ENCODE measurements around the gene GAS1.

Gene GAS1

DNA sequence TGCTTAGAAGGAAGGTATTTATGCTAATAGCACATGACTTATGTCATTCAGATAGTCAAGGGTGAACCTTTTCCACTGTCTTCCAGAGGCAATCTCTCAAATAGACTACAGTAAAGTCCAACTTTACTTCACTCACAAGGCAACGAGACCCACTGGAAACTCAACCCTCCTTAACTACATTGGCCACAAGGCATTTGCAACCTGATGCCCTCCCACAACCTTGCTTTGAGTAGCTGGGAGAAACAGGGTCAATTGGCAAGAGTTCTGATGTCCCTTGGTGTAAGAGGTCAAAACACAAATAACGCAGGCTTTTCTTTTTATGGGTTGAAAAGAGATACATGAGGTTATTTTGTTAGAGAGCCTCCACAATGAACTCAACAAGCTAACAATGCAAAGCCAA, 6.1 kb downstream of the GAS1 start:
- Histone ChIP-seq H3K4me2 (ENCODE audit: low read depth, low read length, poor library complexity, severe bottlenecking) (no peak overlapping the region), H3K4me3 (ENCODE audit: low read length, poor library complexity, severe bottlenecking) (no peak overlapping the region), H3K9me3 (ENCODE audit: insufficient read depth, low read depth, low read length) (no peaks in the 10 kb centered on the region), H3K9ac (ENCODE audit: low read depth, low read length, poor library complexity, severe bottlenecking) (no peak overlapping the region), H3K4me1 (ENCODE audit: insufficient read depth, low read length, poor library complexity, severe bottlenecking) (no peaks in the 10 kb centered on the region), H2AFZ (ENCODE audit: low read length) (no peak overlapping the region), H3K79me2 (ENCODE audit: insufficient read depth, low read length) (no peaks in the 10 kb centered on the region), H4K20me1 (ENCODE audit: insufficient read depth, low read length, poor library complexity, severe bottlenecking) (no peaks in the 10 kb centered on the region), H3K27me3 (ENCODE audit: insufficient read depth, low read length, poor library complexity, severe bottlenecking) (no peaks in the 10 kb centered on the region), H3F3A (ENCODE audit: low read depth) (no peaks in the 10 kb centered on the region), H3K36me3 (ENCODE audit: insufficient read depth, low read length) (no peaks in the 10 kb centered on the region), H3K9me2 (replicated peaks; ENCODE audit: low read depth, low read length) (no peaks in the 10 kb centered on the region)
- TF ChIP-seq, protein P1, sequence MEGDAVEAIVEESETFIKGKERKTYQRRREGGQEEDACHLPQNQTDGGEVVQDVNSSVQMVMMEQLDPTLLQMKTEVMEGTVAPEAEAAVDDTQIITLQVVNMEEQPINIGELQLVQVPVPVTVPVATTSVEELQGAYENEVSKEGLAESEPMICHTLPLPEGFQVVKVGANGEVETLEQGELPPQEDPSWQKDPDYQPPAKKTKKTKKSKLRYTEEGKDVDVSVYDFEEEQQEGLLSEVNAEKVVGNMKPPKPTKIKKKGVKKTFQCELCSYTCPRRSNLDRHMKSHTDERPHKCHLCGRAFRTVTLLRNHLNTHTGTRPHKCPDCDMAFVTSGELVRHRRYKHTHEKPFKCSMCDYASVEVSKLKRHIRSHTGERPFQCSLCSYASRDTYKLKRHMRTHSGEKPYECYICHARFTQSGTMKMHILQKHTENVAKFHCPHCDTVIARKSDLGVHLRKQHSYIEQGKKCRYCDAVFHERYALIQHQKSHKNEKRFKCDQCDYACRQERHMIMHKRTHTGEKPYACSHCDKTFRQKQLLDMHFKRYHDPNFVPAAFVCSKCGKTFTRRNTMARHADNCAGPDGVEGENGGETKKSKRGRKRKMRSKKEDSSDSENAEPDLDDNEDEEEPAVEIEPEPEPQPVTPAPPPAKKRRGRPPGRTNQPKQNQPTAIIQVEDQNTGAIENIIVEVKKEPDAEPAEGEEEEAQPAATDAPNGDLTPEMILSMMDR (conservative IDR thresholded peaks at IDR 0.05; ENCODE audit: low read length) = no peak
- no peak for TF ChIP-seq EZH2phosphoT487 (IDR thresholded peaks at IDR 0.05; ENCODE audit: borderline replicate concordance)

DNA sequence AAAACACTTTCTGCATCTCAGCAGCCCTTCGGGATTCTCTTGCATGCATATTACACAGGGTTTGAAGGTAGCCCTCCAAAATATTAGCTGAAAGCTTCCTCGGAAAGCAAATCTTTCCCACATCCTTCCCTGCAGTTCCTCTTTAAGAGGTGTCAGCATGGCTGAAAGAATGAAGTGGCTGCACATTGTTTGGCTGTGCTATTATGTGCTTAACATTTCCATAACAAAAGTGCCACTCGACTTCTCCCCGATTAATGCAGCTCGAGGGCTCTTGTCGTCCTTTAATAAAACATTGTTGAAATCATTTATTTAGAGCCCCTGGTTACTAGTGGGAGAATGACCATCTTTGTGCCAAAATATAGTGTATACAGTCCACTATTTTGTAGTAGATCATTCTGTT, 6.5 kb downstream of the GAS1 start:
- Histone ChIP-seq H3K9me3 (ENCODE audit: insufficient read depth, low read depth, low read length) (no peaks in the 10 kb centered on the region), H3K4me3 (ENCODE audit: low read length, poor library complexity, severe bottlenecking) (no peak overlapping the region), H3K4me2 (ENCODE audit: low read depth, low read length, poor library complexity, severe bottlenecking) (no peak overlapping the region), H3K9ac (ENCODE audit: low read depth, low read length, poor library complexity, severe bottlenecking) (no peak overlapping the region), H3K36me3 (ENCODE audit: insufficient read depth, low read length) (no peaks in the 10 kb centered on the region), H3K27me3 (ENCODE audit: insufficient read depth, low read length, poor library complexity, severe bottlenecking) (no peaks in the 10 kb centered on the region), H2AFZ (ENCODE audit: low read length) (no peak overlapping the region), H3F3A (ENCODE audit: low read depth) (no peaks in the 10 kb centered on the region), H3K9me2 (replicated peaks; ENCODE audit: low read depth, low read length) (no peaks in the 10 kb centered on the region), H4K20me1 (ENCODE audit: insufficient read depth, low read length, poor library complexity, severe bottlenecking) (no peaks in the 10 kb centered on the region), H3K79me2 (ENCODE audit: insufficient read depth, low read length) (no peaks in the 10 kb centered on the region), H3K4me1 (ENCODE audit: insufficient read depth, low read length, poor library complexity, severe bottlenecking) (no peaks in the 10 kb centered on the region)
- TF ChIP-seq, protein P1 (conservative IDR thresholded peaks at IDR 0.05; ENCODE audit: low read length) = no peak
- TF ChIP-seq EZH2phosphoT487 (IDR thresholded peaks at IDR 0.05; ENCODE audit: borderline replicate concordance) = no peak

DNA sequence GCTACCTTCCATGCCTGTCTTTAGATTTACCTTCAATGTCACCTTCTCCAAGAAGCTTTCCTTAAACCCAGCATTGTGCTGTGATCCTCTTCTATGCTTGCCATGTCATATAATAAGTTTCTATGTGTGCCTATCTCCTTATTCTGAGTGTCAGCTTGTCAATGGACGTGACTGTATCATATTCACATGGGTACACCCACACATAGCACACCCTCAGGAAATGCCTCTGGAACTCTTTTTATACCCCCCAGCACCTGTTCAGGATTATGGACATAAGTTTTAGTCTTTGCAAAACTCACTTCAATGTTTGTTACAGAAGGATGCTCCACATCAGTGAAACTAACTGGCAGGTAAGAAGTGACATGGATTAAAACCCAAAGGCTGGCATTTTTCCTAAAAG, 7.4 kb downstream of the GAS1 start:
- Histone ChIP-seq H3K79me2 (ENCODE audit: insufficient read depth, low read length) (no peaks in the 10 kb centered on the region), H3K9me2 (replicated peaks; ENCODE audit: low read depth, low read length) (no peaks in the 10 kb centered on the region), H3K4me1 (ENCODE audit: insufficient read depth, low read length, poor library complexity, severe bottlenecking) (no peaks in the 10 kb centered on the region), H3K4me2 (ENCODE audit: low read depth, low read length, poor library complexity, severe bottlenecking) (no peak overlapping the region), H3K36me3 (ENCODE audit: insufficient read depth, low read length) (no peaks in the 10 kb centered on the region), H3K9ac (ENCODE audit: low read depth, low read length, poor library complexity, severe bottlenecking) (no peak overlapping the region), H3K27me3 (ENCODE audit: insufficient read depth, low read length, poor library complexity, severe bottlenecking) (no peaks in the 10 kb centered on the region), H3K4me3 (ENCODE audit: low read length, poor library complexity, severe bottlenecking) (no peak overlapping the region), H2AFZ (ENCODE audit: low read length) (no peak overlapping the region), H3F3A (ENCODE audit: low read depth) (no peaks in the 10 kb centered on the region), H3K9me3 (ENCODE audit: insufficient read depth, low read depth, low read length) (no peaks in the 10 kb centered on the region), H4K20me1 (ENCODE audit: insufficient read depth, low read length, poor library complexity, severe bottlenecking) (no peaks in the 10 kb centered on the region)
- TF ChIP-seq EZH2phosphoT487 (IDR thresholded peaks at IDR 0.05; ENCODE audit: borderline replicate concordance) = no peak
- TF ChIP-seq, protein P1 (conservative IDR thresholded peaks at IDR 0.05; ENCODE audit: low read length) = no peak
